ENCODE measurements around the gene DCP1A. TPM values are rescaled to one million over a fixed set of nuclear protein-coding genes. Genes with fewer than 3 reads are reported as not detected.
"Not testable (repeated sequence)": the region's sequence is repeated elsewhere in the genome, so short reads cannot be mapped to it uniquely, and the experiment has no call there.

DCP1A gene
- total RNA-seq, 4 donors from 2014 or later = 18.6 to 30.4 (median 23.4) TPM

DNA sequence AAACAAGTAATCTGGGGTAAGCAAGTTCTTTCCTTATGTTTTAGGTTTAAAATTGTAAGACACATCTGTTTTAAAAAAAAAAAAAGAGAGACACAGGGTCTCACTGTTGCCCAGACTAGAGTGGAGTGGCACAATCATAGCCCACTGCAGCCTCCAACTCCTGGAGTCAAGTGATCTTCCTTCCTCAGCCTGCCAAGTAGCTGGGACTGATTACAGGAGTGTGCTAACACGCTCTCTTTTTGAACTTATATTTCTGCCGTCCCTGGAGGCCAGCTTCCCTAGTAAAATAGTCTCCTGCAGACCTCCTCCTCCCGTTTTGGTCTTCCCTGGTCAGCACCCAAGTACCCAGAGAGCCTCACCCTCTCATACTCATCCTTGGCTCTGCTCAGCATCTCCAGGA is 35.5 kb downstream of the DCP1A start:
- TF ChIP-seq, protein P1, sequence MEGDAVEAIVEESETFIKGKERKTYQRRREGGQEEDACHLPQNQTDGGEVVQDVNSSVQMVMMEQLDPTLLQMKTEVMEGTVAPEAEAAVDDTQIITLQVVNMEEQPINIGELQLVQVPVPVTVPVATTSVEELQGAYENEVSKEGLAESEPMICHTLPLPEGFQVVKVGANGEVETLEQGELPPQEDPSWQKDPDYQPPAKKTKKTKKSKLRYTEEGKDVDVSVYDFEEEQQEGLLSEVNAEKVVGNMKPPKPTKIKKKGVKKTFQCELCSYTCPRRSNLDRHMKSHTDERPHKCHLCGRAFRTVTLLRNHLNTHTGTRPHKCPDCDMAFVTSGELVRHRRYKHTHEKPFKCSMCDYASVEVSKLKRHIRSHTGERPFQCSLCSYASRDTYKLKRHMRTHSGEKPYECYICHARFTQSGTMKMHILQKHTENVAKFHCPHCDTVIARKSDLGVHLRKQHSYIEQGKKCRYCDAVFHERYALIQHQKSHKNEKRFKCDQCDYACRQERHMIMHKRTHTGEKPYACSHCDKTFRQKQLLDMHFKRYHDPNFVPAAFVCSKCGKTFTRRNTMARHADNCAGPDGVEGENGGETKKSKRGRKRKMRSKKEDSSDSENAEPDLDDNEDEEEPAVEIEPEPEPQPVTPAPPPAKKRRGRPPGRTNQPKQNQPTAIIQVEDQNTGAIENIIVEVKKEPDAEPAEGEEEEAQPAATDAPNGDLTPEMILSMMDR (IDR thresholded peaks at IDR 0.05) = no peak
- no peak for ATAC-seq (ENCODE audit: low FRiP score)
- DNase-seq (ENCODE audit: low spot score) = no peak

DNA sequence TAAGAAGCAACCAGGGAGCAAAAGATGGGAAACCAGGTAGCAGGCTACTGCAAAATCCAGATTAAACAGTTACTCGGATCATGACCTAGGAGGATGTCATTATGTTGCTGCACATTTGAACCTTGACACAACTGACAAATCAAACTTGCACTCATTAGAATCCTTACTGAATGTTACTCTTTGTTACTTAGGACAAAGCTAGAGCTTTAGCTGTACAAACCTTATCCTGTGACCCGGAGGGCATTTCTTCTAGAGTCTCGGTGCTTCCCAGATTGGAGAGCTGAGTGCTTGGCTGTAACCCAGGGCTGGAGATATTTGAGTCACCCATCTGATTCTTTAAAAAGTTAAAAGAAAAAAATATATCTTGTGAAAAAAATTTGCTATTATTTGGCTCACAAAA is 43.4 kb downstream of the DCP1A start:
- TF ChIP-seq, protein P1 (IDR thresholded peaks at IDR 0.05) = no peak
- no peak for DNase-seq (ENCODE audit: low spot score)
- ATAC-seq (ENCODE audit: low FRiP score) = no peak

DNA sequence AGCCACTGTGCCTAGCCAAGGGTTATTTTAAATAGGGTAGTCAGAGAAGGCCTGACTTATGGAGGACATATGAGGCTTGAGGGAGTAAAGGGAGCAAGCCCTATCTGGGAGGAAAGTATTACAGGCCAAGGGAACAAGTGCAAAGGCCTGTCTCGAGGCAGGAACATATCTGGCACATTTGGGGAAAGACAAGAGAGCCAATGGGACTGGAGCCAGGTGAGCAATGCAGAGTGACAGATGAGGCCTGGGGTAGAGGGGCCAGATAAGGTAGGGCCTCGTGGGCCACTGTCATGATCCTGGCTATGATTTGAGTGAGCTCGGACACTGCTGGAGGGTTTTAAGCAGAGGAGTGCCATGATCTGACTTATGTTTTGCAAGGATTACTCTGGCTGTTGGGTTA is 43.8 kb downstream of the DCP1A start:
- TF ChIP-seq, protein P1 (IDR thresholded peaks at IDR 0.05) = no peak
- ATAC-seq (ENCODE audit: low FRiP score) = no peak
- no peak for DNase-seq (ENCODE audit: low spot score)

DNA sequence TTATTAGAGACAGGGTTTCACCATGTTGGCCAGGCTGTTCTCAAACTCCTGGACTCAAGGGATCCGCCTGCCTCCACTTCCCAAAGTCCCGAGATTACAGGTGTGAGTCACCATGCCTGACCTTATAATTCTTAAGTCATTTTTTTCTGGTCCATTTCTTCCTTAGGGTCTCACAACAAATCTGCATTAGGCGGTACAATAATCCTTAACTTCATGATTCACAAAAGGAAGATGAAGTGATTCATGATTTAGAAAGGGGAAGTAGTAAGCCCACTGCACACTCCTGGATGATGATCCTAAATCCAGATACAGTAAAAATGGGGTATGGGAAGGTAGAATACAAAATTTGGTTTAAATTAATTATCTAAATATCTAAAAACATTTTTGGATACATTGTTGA is 46.5 kb downstream of the DCP1A start:
- TF ChIP-seq, protein P1 (IDR thresholded peaks at IDR 0.05) = no peak
- DNase-seq (ENCODE audit: low spot score) (no peak), ATAC-seq (ENCODE audit: low FRiP score) (no peak)

DNA sequence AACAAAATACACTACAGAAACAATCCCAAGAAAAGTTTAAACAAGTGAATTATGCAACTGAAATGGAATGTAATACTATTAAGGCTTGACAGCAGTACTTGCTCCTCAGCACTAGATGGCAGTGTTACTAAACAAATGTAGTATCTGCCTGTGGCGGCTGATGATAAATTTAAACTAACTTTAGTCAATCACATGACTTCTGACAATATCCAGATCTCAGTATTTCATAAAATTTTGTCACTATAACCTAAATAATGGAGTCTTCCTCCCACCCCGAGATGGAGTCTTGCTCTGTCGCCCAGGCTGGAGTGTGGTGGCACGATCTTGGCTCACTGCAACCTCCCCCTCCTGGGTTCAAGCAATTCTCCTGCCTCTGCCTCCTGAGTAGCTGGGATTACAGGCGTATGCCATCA is 47.7 kb downstream of the DCP1A start:
- ATAC-seq (ENCODE audit: low FRiP score) = peak; percentile 65
- TF ChIP-seq, protein P1 (IDR thresholded peaks at IDR 0.05) = peak in 1 of 3 donors; percentile 23
- not testable (repeated sequence) for DNase-seq (ENCODE audit: low spot score)

DNA sequence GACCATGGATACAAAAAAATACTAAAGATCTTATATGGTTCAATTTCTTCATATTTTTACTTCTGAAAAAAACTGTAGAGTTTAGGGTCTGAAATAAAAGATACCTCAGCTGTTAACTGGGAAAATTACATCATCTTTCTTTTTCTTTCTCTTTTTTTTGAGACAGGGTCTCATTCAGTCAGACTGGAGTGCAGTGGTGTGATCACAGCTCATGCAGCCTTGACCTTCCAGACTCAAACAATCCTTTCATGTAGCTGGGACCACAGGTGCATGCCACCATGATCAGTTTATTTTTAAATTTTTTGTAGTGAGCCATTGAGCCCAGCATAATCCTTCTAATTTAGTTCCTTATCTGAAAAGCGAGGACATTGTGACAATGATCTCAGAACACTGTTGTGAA is 51.9 kb downstream of the DCP1A start:
- DNase-seq (ENCODE audit: low spot score) (no peak), ATAC-seq (ENCODE audit: low FRiP score) (no peak)
- TF ChIP-seq, protein P1 (IDR thresholded peaks at IDR 0.05) = no peak

DNA sequence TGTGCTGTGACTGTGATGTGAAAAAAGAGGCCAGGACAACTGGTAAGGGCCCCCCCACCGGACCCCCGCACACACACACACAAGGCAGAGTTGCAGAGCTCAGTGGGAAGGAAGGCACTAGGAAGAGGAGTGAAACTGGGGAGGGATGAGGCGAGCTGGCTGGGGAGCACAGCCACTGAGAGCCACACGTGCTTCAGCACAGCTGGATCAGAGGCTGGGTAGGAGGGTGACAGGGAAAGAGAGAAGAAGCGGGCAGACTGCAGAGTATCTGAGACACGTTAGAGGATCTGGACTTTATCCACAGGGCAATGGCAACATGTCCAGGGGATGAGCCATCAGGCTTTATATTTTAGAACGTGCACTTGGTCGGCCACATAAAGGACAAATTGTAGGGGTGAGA is 53.5 kb downstream of the DCP1A start:
- no peak for DNase-seq (ENCODE audit: low spot score)
- TF ChIP-seq, protein P1 (IDR thresholded peaks at IDR 0.05) = no peak
- no peak for ATAC-seq (ENCODE audit: low FRiP score)

Measured in omental fat pad (tissue), 4 donors.